Kidney epithelial cell (primary cell): Measurements from ENCODE around the gene DCTN1. TPM values are rescaled to one million over a fixed set of nuclear protein-coding genes. Genes with fewer than 3 reads are reported as not detected.

Experiments
- DNase-seq: peaks from one replicate; pipeline ENCODE4 v3.0.0-alpha.2; 2010; ENCODE audit warnings: low read depth
- H3K27me3 ChIP-seq: 2 replicates; pipeline ENCODE4 v1.6.0; 2011; ENCODE audit warnings: low read length; ENCODE audit not compliant: control insufficient read depth, insufficient read depth
- H3K36me3 ChIP-seq: 2 replicates; pipeline ENCODE4 v1.5.1; 2011; ENCODE audit warnings: low read length; ENCODE audit not compliant: control insufficient read depth, insufficient read depth
- H3K4me3 ChIP-seq: 2 replicates; pipeline ENCODE4 v1.5.1; 2011; ENCODE audit warnings: low read depth, mild to moderate bottlenecking, control low read depth, low read length
- CTCF ChIP-seq: IDR thresholded peaks from 2 replicates; pipeline ENCODE4 v1.5.1; 2011; ENCODE audit warnings: mild to moderate bottlenecking, moderate library complexity, low read length, control low read depth, inconsistent platforms; ENCODE audit not compliant: insufficient read depth, poor library complexity, severe bottlenecking
- total RNA-seq: library from RNA; depleted of rRNA; stranded (reverse); fragments of >200 nt; gene quantifications from 2 replicates; pipeline ENCODE4 v1.2.3, GENCODE V29; 2015

DCTN1 gene
- total RNA-seq, 1 donor from 2014 or later: 129 TPM

DNA sequence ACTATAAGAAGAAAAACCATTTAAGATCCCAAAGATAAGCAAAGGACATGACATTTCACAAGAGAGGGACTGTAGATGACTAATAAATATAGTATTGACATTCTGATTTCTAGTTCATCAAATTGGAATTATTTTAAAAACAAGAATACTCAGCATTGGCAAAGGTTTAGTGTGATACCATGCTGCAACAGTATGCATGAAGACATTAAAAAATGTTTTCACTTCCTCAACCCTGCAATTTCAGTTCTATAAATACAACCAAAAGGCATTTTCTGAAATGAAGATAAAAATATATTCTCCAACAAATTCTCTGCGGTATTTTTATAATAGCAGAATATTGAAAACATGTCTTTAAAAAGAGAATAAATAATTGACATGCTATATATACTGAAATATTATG is 39.2 kb upstream of the DCTN1 start:
- no peak for TF ChIP-seq CTCF
- Histone ChIP-seq H3K36me3 (no peaks in the 10 kb centered on the region), H3K27me3 (no peaks in the 10 kb centered on the region), H3K4me3 (no peak overlapping the region)
- no peak for DNase-seq

GRCh38 chr2:74418312-74418711 is 38.2 kb upstream of the DCTN1 start:
- Histone ChIP-seq H3K4me3 (no peak overlapping the region), H3K27me3 (no peaks in the 10 kb centered on the region), H3K36me3 (no peaks in the 10 kb centered on the region)
- no peak for TF ChIP-seq CTCF
- no peak for DNase-seq

- no peaks in the 10 kb centered on the region for H3K36me3 ChIP-seq
- H3K27me3 ChIP-seq: no peaks in the 10 kb centered on the region
- TF ChIP-seq CTCF: no peak
- no peak overlapping the region for H3K4me3 ChIP-seq
- no peak for DNase-seq
Observed at GRCh38 chr2:74417763-74418162, 37.7 kb upstream of the DCTN1 start.

DNA sequence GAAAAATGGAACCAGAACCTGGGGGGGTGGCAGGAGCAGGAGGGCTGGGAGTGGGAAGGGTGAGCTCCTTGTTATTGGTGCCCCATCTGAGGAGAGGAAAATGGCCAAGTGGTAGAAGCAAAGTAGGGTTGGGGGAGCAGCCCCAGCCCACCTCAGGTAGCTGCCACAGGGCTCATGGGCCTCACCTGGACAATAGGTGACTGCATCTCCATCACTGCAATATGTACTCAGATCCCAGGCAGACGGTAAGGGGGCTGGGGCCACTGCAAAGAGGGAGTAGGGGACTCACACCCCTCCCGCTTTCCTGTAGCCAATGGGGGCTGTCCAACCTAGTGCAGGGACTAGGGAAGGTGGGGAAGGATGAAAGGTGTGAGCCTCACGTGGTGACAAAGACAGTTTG is 37.1 kb upstream of the DCTN1 start:
- Histone ChIP-seq H3K27me3 (no peaks in the 10 kb centered on the region), H3K36me3 (no peaks in the 10 kb centered on the region), H3K4me3 (no peak overlapping the region)
- DNase-seq: no peak
- no peak for TF ChIP-seq CTCF

DNA sequence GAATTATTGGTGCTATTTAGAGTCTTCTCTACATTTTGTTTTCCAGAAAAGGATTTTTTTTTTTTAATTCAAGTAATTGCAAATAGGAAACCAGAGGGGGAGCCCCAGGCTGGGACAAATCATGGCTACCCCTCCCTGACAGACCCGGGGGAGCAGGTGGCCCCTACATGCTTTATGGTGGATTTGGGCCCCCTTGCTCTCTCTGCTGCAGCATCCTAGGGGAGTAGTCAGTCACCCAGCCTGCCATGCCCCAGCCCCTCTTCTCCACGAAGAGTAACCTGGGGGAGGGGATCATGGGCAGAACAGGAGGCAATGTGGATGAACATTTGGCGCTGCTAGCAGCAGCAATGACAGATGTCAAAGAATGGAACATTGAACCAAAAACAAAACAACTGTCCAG is 36.7 kb upstream of the DCTN1 start:
- Histone ChIP-seq H3K4me3 (no peak overlapping the region), H3K36me3 (no peaks in the 10 kb centered on the region), H3K27me3 (no peaks in the 10 kb centered on the region)
- peak; percentile 15 for TF ChIP-seq CTCF
- no peak for DNase-seq

DNA sequence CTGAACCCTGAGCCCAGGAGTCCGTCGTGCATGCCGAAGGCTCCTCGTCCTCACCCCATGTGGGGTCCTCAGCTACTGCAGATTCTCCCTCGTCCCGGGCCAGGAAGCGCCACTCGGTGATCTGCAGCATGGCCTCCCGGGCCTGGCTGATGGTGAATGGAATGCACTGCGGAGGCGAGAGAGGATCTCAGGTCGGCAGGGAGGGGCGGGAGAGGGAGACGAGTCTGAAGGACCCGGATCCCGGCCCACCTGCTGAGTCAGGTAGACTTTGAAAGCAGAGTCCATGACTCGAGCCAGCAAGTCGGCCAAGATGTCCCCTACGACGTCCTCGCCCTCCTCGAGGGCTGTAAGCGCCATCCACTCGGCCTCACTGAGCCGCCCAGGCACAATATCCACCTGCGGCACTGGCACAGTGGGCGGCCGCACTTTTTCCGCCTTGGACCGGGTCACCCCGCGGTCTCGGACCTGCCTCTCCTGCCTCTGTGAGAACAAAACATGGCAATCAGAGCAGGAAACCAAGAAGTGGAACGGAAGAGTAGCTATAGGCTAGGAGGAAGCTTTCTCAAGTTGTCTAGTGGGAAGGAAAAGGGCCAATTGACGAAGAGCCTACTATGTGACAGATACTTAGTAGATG is 35.8 kb upstream of the DCTN1 start:
- Histone ChIP-seq H3K36me3 (no peaks in the 10 kb centered on the region), H3K4me3 (peak overlapping the region; percentile 36), H3K27me3 (no peaks in the 10 kb centered on the region)
- DNase-seq: no peak
- TF ChIP-seq CTCF: no peak
